WTC11 (cell line): Measurements from ENCODE around the gene C10orf105. TPM values are rescaled to one million over a fixed set of nuclear protein-coding genes. Genes with fewer than 3 reads are reported as not detected.

Experiments used
- ATAC-seq: fragments of 200-7000 bp; cut with Tn5 transposase; 2 replicates; pipeline ENCODE4 v1.10.0; 2021; ENCODE audit warnings: mild to moderate bottlenecking, moderate library complexity
- CTCF ChIA-PET: fragments of 300-600 bp; sonication (Branson Sonifier 250); formaldehyde crosslinking; loops from one replicate; lab custom pipeline; 2021; ENCODE audit warnings: antibody characterized with exemption; lab: Charles Lee
- POLR2A ChIA-PET: fragments of 350-600 bp; sonication (Branson Sonifier 250); formaldehyde crosslinking; loops from one replicate; lab custom pipeline; 2021; ENCODE audit warnings: antibody characterized with exemption; lab: Charles Lee
- DNase-seq: peaks from one replicate; pipeline ENCODE4 v3.0.0; 2021; ENCODE audit warnings: low spot score
- H3K27ac Mint-ChIP-seq: 2 replicates; pipeline ENCODE4 v1.8.0; 2021; ENCODE audit warnings: mixed read lengths
- H3K27me3 Mint-ChIP-seq: 2 replicates; pipeline ENCODE4 v1.8.0; 2021; ENCODE audit warnings: low read depth, mild to moderate bottlenecking, moderate library complexity, mixed read lengths
- H3K36me3 Mint-ChIP-seq: 2 replicates; pipeline ENCODE4 v1.8.0; 2021; ENCODE audit warnings: mixed read lengths
- H3K4me1 Mint-ChIP-seq: 2 replicates; pipeline ENCODE4 v1.8.0; 2022; ENCODE audit warnings: mixed read lengths
- H3K4me3 Mint-ChIP-seq: 2 replicates; pipeline ENCODE4 v1.8.0; 2021; ENCODE audit warnings: mild to moderate bottlenecking, moderate library complexity, mixed read lengths
- H3K9me3 Mint-ChIP-seq: 2 replicates; pipeline ENCODE4 v1.8.0; 2021; ENCODE audit warnings: mixed read lengths
- FOXP1 ChIP-seq: sonication (generic); formaldehyde crosslinking; IDR thresholded peaks from 2 replicates; pipeline ENCODE4 v1.8.0; 2022; ENCODE audit warnings: missing genetic modification reagents, mild to moderate bottlenecking, moderate library complexity, borderline replicate concordance
- MXD4 ChIP-seq: fragments of 250-450 bp; sonication (Bioruptor Pico); IDR thresholded peaks from 2 replicates; pipeline ENCODE4 v1.8.0; 2021; ENCODE audit warnings: mild to moderate bottlenecking, moderate library complexity, borderline replicate concordance
- NR3C1 ChIP-seq: sonication (generic); formaldehyde crosslinking; conservative IDR thresholded peaks from 2 replicates; pipeline ENCODE4 v1.8.1; 2023; ENCODE audit warnings: low read depth, mild to moderate bottlenecking, missing genetic modification reagents
- RELA ChIP-seq: sonication (generic); formaldehyde crosslinking; IDR thresholded peaks from 2 replicates; pipeline ENCODE4 v1.8.1; 2022; ENCODE audit warnings: missing genetic modification reagents, mild to moderate bottlenecking, borderline replicate concordance
- TEAD1 ChIP-seq: sonication (generic); formaldehyde crosslinking; IDR thresholded peaks from 2 replicates; pipeline ENCODE4 v1.8.0; 2022; ENCODE audit warnings: mild to moderate bottlenecking, missing genetic modification reagents
- TEAD4 ChIP-seq: sonication (generic); formaldehyde crosslinking; IDR thresholded peaks from 2 replicates; pipeline ENCODE4 v1.8.0; 2022; ENCODE audit warnings: mild to moderate bottlenecking, missing genetic modification reagents
- TP53 ChIP-seq: sonication (generic); formaldehyde crosslinking; IDR thresholded peaks from 2 replicates; pipeline ENCODE4 v1.8.1; 2023; ENCODE audit warnings: mild to moderate bottlenecking, missing genetic modification reagents
- ZNF263 ChIP-seq: sonication (generic); formaldehyde crosslinking; IDR thresholded peaks from 2 replicates; pipeline ENCODE4 v1.8.1; 2022; ENCODE audit warnings: low read depth, mild to moderate bottlenecking, moderate library complexity, missing genetic modification reagents
- ZNF396 ChIP-seq: fragments of 250-450 bp; sonication (Bioruptor Pico); IDR thresholded peaks from 2 replicates; pipeline ENCODE4 v1.8.0; 2021; ENCODE audit warnings: mild to moderate bottlenecking, moderate library complexity, borderline replicate concordance
- total RNA-seq: library from RNA; stranded (reverse); gene quantifications from 3 replicates; pipeline ENCODE4 v1.2.3, GENCODE V29; 2021
- TF ChIP-seq, protein P1 (sequence below): fragments of 250-450 bp; sonication (Bioruptor Pico); IDR thresholded peaks from 2 replicates; pipeline ENCODE4 v1.9.0; 2021; ENCODE audit warnings: mild to moderate bottlenecking, borderline replicate concordance
- TF ChIP-seq, protein P2 (sequence below): sonication (generic); formaldehyde crosslinking; IDR thresholded peaks from 2 replicates; pipeline ENCODE4 v1.8.0; 2022; ENCODE audit warnings: missing genetic modification reagents
- TF ChIP-seq, protein P3 (sequence below): fragments of 250-450 bp; sonication (Bioruptor Pico); conservative IDR thresholded peaks from 2 replicates; pipeline ENCODE4 v1.9.0; 2021; ENCODE audit warnings: mild to moderate bottlenecking
- TF ChIP-seq, protein P4 (sequence below): sonication (generic); formaldehyde crosslinking; IDR thresholded peaks from 2 replicates; pipeline ENCODE4 v1.8.1; 2023; ENCODE audit warnings: mild to moderate bottlenecking, missing genetic modification reagents, borderline replicate concordance

Gene C10orf105
- total RNA-seq, 1 experiment from 2014 or later: 0.48 TPM

DNA sequence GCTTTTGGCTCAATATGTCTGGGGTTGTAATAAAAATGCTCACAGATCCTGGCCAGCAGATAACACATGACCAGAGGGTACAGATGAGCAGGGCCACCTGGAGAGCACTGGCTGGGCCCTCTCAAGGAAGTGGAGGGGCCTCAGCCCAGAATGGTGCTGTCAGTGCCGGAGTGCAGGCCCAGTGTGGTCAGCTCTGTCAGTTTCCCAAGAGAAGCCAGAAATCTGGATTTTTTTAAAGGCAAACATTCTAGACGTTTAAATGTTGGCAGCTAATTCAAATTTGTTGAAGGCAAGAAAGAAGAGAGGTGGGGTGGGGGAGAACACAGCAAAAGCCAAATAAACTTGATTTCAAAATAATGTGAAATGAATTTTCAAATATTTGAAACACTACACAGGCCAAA is 2.0 kb downstream of the C10orf105 start (continued):
- TF ChIP-seq, protein P1, sequence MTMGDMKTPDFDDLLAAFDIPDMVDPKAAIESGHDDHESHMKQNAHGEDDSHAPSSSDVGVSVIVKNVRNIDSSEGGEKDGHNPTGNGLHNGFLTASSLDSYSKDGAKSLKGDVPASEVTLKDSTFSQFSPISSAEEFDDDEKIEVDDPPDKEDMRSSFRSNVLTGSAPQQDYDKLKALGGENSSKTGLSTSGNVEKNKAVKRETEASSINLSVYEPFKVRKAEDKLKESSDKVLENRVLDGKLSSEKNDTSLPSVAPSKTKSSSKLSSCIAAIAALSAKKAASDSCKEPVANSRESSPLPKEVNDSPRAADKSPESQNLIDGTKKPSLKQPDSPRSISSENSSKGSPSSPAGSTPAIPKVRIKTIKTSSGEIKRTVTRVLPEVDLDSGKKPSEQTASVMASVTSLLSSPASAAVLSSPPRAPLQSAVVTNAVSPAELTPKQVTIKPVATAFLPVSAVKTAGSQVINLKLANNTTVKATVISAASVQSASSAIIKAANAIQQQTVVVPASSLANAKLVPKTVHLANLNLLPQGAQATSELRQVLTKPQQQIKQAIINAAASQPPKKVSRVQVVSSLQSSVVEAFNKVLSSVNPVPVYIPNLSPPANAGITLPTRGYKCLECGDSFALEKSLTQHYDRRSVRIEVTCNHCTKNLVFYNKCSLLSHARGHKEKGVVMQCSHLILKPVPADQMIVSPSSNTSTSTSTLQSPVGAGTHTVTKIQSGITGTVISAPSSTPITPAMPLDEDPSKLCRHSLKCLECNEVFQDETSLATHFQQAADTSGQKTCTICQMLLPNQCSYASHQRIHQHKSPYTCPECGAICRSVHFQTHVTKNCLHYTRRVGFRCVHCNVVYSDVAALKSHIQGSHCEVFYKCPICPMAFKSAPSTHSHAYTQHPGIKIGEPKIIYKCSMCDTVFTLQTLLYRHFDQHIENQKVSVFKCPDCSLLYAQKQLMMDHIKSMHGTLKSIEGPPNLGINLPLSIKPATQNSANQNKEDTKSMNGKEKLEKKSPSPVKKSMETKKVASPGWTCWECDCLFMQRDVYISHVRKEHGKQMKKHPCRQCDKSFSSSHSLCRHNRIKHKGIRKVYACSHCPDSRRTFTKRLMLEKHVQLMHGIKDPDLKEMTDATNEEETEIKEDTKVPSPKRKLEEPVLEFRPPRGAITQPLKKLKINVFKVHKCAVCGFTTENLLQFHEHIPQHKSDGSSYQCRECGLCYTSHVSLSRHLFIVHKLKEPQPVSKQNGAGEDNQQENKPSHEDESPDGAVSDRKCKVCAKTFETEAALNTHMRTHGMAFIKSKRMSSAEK (CRISPR knock-in tag): no peak
- TF ChIP-seq, protein P2, sequence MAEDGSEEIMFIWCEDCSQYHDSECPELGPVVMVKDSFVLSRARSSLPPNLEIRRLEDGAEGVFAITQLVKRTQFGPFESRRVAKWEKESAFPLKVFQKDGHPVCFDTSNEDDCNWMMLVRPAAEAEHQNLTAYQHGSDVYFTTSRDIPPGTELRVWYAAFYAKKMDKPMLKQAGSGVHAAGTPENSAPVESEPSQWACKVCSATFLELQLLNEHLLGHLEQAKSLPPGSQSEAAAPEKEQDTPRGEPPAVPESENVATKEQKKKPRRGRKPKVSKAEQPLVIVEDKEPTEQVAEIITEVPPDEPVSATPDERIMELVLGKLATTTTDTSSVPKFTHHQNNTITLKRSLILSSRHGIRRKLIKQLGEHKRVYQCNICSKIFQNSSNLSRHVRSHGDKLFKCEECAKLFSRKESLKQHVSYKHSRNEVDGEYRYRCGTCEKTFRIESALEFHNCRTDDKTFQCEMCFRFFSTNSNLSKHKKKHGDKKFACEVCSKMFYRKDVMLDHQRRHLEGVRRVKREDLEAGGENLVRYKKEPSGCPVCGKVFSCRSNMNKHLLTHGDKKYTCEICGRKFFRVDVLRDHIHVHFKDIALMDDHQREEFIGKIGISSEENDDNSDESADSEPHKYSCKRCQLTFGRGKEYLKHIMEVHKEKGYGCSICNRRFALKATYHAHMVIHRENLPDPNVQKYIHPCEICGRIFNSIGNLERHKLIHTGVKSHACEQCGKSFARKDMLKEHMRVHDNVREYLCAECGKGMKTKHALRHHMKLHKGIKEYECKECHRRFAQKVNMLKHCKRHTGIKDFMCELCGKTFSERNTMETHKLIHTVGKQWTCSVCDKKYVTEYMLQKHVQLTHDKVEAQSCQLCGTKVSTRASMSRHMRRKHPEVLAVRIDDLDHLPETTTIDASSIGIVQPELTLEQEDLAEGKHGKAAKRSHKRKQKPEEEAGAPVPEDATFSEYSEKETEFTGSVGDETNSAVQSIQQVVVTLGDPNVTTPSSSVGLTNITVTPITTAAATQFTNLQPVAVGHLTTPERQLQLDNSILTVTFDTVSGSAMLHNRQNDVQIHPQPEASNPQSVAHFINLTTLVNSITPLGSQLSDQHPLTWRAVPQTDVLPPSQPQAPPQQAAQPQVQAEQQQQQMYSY (CRISPR knock-in tag): no peak
- TF ChIP-seq ZNF396 (CRISPR knock-in tag) (no peak), TP53 (no peak)

DNA sequence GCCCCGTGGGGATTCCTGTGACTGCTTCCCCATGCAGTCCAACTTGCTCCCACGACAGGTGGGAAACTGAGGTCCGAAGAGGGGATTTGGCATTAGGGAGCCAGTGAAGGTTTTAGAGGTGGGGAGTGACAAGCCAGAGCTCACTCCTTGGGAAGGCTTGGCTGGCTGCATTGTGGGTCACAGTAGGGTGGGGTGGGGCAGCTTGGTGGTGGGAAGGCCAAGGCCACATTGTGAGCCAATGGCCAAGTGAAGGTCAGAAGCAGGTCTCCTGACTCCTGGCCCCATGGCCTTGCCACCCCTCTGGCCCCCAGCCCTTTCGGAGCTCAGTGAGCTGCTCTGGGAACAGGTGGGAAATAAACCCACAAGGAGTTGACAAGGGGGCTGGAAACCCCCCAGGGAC is 2.5 kb downstream of the C10orf105 start:
- no peaks in the 10 kb centered on the region for H3K36me3 Mint-ChIP-seq
- H3K4me1 Mint-ChIP-seq: peaks cover 20% of the 10 kb centered on the region
- H3K4me3 Mint-ChIP-seq: no peak overlapping the region
- no peak for DNase-seq
- TF ChIP-seq RELA (CRISPR knock-in tag): no peak
- TF ChIP-seq, protein P3, sequence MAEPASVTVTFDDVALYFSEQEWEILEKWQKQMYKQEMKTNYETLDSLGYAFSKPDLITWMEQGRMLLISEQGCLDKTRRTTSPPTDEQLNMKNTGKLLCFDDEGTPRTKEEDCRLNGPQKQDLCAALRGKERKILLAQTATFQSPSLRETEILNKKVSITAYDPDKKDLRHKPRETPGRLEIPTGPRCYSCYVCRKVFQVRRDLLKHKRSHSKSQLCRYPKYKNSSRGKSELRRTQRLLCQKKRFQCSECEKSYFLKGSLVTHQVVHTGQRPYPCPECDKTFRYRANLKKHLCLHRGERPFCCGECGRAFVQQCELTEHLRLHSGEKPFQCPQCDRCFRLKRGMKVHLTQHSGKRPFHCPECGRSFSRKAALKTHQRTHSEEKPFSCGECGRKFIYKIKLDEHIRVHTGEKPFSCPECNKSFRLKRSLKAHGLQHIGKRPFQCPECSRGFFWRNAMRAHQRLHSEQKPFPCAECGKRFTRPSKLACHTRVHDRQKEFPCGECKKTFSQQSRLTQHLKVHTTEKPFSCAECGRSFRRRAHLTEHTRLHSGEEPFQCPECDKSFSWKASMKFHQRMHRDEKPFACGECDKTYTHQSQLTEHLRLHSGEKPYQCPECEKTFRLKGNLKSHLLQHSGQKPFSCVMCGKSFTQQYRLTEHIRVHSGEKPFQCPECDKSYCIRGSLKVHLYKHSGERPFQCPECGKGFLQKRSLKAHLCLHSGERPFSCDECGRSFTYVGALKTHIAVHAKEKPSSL: no peak
- TF ChIP-seq ZNF263 (CRISPR knock-in tag): no peak
- TF ChIP-seq, protein P4, sequence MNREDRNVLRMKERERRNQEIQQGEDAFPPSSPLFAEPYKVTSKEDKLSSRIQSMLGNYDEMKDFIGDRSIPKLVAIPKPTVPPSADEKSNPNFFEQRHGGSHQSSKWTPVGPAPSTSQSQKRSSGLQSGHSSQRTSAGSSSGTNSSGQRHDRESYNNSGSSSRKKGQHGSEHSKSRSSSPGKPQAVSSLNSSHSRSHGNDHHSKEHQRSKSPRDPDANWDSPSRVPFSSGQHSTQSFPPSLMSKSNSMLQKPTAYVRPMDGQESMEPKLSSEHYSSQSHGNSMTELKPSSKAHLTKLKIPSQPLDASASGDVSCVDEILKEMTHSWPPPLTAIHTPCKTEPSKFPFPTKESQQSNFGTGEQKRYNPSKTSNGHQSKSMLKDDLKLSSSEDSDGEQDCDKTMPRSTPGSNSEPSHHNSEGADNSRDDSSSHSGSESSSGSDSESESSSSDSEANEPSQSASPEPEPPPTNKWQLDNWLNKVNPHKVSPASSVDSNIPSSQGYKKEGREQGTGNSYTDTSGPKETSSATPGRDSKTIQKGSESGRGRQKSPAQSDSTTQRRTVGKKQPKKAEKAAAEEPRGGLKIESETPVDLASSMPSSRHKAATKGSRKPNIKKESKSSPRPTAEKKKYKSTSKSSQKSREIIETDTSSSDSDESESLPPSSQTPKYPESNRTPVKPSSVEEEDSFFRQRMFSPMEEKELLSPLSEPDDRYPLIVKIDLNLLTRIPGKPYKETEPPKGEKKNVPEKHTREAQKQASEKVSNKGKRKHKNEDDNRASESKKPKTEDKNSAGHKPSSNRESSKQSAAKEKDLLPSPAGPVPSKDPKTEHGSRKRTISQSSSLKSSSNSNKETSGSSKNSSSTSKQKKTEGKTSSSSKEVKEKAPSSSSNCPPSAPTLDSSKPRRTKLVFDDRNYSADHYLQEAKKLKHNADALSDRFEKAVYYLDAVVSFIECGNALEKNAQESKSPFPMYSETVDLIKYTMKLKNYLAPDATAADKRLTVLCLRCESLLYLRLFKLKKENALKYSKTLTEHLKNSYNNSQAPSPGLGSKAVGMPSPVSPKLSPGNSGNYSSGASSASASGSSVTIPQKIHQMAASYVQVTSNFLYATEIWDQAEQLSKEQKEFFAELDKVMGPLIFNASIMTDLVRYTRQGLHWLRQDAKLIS: no peak
- TF ChIP-seq TEAD4 (CRISPR knock-in tag): no peak
- TF ChIP-seq FOXP1 (CRISPR knock-in tag): no peak
- no peak for TF ChIP-seq MXD4
- no peak for TF ChIP-seq NR3C1 (CRISPR knock-in tag)
- TF ChIP-seq TEAD1 (CRISPR knock-in tag): no peak
- CTCF ChIA-PET: interaction anchor here (0.8 to 5.6 kb wide), 14 partner anchors 9 to 321 kb away, joined by 3 to 33 read pairs (median 4); partner anchors contain the start of gene CDH23
- POLR2A ChIA-PET: no interaction called here
- H3K9me3 Mint-ChIP-seq: no peaks in the 10 kb centered on the region
- no peak for ATAC-seq
- peaks cover 3% of the 10 kb centered on the region; the same call in 1 of the 2 replicates for H3K27me3 Mint-ChIP-seq
- H3K27ac Mint-ChIP-seq: no peak overlapping the region
